T follicular helper cell (primary cell): ENCODE measurements around the gene HCN4.

Experiments
- DNase-seq: peaks from one replicate; pipeline ENCODE4 v3.0.0-alpha.2; 2020; ENCODE audit warnings: low read depth

The HCN4 gene

DNA sequence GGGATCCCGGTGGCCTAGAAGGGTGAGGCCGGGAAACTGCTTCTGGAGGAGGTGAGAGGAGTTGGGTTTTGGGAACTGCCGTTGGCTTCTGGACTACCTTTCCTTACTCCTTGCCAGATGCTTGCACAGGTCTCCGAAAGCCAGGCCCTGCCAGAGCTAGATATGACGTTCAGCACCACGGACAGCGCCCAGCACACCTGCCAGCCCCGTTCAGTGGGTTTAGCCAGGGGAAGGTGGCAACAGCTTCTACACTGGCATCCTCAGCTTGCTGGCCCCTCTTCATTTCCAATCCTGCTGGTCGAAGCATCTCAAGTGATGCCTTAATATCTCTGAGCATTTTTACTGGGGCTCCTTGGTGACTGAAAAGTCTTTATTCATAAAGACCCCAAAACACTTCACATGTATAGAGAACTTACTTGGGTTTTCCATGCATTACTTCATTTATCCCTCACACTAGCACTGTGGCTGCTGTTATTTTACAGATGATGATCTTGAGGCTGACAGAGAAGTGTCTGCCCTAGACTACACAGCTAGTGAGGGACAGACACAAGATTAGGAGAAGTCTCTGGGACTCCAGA lies 21.9 kb downstream of the HCN4 start:
- DNase-seq: peak; percentile 40

DNA sequence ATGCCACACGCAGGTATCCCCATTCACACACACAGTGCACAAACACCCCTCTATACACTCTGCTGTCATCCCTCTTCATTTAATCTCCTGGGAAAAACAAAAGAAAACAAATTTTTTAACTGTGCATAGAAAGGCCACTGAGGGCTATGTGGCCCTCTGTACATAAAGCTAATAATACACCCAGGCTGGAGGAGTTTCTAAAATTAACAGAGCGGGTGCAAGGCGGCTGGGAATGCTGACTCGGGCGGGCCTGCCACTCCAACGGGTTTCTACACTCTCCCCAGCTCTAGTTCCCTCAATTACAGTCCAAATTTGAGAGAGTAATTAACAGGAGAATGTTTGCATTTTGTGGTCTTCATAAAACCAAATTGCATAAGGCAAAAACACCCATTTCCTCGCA lies 23.1 kb downstream of the HCN4 start:
- DNase-seq: no peak

DNA sequence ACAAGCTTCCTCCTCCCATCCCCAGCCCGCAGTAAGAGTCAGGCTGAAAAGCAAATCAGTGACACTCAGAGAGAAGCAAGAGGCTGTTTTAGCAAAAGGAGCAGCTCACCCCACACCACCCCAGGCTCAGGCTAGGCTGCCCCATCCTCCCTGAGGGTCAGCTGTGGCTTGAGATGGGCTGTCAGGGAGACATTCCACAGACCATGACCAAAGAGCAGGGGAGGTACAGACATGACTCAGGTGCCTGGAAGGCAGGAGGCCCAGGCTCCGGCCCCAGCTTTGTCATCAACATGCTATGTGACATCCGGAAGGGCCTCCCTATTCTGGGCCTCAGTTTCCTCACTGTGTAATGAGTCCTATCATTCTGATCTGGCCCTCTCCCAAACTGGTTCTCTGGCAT lies 24.7 kb downstream of the HCN4 start:
- no peak for DNase-seq

GRCh38 chr15:73341886-73342600 lies 26.7 kb downstream of the HCN4 start:
- no peak for DNase-seq

GRCh38 chr15:73340502-73341192 lies 28.1 kb downstream of the HCN4 start:
- DNase-seq: no peak

GRCh38 chr15:73338606-73339374 lies 30.0 kb downstream of the HCN4 start:
- no peak for DNase-seq

- no peak for DNase-seq
These were observed 30.7 kb downstream of the HCN4 start for GRCh38 chr15:73338058-73338457.

DNA sequence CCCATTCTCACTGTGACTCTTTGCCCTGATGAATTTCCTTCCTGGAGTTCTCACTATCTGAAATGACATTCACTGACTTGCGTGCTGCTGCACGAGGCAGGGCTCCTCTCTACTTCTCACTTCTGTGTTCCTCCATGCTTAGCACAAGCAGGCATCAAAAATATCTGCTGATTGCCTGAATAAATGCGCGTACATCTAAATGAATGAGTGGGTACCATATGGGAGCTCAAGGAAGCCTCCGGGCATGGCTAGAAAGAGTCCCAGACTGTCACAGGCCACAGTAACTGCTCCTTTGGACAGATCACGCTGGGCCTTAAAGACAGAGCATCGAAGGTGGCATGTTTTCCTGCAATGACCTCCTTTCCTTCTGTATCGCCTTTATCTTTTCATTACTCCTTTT lies 31.6 kb downstream of the HCN4 start:
- DNase-seq: no peak

DNA sequence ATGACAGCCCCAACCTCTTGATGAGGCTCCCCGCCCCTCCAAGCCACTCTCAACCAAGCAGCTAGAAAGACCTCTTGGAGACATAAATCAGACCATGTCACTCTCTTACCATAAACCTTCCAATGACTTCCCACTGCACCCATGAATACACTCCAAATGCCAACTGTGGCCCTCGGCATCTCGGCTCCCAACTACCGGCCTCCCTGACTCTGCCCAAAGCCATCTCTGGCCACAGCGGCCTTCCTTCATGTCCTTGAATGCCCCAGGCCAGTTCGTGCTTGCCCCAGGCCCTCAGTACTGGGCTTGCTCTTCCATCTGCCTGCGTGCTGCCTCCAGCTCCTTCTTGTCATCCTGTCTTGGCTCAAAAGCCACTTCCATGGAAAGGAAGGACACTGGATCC lies 32.0 kb downstream of the HCN4 start:
- DNase-seq: no peak

GRCh38 chr15:73335471-73335870 lies 33.3 kb downstream of the HCN4 start:
- no peak for DNase-seq

GRCh38 chr15:73335026-73335425 lies 33.7 kb downstream of the HCN4 start:
- DNase-seq: no peak

GRCh38 chr15:73334086-73334485 lies 34.7 kb downstream of the HCN4 start:
- DNase-seq: no peak

- DNase-seq: no peak
These were observed 35.8 kb downstream of the HCN4 start for GRCh38 chr15:73333001-73333400.

DNA sequence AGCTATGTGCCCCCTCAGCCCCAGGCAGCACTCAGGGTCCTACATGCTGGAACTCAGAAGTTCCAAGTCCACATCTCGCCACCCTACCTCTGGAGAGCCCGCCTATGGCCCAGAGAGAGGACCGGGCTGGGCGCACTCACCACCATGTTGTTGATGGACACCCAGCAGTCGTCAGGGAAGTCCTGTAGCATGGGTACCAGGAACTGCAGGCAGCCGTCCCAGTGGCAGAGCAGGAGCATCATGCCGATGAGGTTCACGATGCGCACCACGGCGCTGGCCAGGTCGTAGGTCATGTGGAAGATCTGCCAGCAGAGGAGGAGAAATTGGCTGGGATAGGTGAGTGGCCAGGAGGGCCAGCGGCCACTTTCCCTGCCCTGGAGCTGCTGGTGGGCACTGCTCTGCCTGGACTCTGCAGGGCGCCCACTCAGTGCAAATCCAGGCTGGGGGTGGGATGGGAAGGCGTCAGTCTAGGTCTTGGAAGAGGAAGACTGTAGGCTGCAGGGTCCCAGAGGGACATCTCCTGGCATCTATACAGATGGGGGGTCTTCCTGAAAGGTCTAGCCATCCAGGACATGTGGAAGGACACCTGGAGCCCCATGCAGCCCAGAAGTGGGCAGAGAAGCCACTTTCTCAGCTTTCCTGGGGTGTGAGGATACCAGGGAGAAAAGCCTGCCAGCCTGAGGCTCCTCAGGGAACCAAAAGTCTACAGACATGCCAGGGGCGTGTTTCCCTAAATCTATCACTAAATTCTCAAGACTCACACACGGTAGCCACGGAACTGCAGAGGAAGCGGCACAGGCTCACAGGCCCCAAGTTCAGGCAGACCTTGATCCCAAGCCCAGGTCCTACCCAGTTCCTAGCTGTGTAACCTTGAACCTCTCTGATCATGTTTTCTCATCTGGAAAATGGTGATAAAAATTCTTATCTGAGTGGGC lies 36.5 kb downstream of the HCN4 start:
- DNase-seq: no peak

DNA sequence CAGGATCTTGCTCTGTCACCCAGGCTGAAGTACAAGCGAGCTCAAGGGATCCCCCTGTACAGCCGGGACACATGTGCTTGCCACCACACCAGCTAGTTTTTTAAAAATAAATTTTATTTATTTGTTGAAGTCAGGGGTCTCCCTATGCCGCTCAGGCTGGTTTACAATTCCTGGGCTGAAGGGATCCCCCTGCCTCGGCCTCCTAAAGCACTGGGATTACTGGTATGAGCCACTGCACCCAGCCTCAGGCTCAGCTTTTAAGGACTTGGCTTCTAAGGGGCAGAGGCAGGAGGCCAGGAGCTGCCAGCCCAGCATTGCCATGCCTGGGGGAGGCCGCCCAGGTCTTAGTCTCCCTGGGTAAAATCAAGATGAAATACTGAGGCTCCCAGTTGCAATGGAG lies 37.3 kb downstream of the HCN4 start:
- no peak for DNase-seq

DNA sequence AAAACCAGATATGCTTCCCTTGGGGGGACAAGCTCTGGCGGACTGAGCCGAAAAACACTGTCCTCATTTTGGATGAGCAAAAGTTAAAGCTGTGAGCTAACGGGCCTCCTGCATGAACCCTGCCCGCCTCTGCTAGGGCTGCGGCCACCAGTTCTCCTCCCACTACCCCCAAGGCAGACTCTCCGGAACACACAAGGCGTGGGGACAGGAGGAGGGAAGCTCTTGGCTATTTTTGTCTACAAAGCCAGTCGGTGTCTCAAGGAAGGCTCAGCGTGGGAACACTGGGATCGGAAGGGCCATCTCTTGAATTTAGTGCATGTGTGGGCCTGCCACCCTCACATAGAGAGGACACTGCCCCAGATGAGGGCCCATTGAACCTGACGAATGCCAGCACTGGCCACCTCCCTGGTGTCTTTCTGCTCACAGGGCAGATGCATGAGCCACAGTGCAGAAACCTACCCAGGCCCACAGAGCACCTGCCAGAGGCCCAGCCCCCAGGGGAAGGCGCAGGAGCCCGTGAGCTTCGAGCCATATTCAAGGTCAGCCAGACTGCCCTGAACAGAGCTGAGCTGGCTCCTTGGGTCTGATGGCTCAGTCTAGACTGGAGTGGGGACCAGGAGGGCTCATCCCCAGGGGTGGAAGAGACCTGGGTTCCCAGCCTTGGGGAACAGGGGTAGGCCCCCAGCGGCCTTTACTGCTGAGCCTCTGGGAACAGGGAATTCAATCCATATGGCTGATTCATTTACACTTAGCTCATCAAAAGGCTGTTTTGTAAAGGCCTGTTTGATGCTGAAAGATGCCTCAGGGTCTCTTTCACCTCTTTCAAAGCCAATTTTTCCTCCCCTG lies 38.3 kb downstream of the HCN4 start:
- no peak for DNase-seq

GRCh38 chr15:73329501-73330200 lies 39.1 kb downstream of the HCN4 start:
- no peak for DNase-seq

DNA sequence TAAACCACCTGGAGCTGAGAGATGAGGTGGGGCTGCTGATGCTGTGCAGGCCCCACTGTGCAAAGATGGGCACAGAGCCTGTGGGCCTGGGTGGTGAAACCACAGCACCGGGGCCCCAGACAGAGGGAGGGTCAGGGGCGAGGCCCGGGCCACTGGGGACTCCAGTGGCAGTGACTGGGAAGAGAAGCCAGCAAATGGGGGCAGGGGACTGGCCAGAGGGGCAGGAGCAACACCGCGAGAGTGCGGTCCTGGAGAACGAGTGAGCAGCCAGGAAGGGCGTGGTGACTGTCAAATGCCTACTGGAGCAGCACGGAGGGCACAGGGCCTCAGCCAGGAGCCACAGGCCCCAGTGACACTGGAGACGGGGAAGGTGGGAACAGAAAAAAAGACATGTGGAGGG lies 39.8 kb downstream of the HCN4 start:
- DNase-seq: no peak

DNA sequence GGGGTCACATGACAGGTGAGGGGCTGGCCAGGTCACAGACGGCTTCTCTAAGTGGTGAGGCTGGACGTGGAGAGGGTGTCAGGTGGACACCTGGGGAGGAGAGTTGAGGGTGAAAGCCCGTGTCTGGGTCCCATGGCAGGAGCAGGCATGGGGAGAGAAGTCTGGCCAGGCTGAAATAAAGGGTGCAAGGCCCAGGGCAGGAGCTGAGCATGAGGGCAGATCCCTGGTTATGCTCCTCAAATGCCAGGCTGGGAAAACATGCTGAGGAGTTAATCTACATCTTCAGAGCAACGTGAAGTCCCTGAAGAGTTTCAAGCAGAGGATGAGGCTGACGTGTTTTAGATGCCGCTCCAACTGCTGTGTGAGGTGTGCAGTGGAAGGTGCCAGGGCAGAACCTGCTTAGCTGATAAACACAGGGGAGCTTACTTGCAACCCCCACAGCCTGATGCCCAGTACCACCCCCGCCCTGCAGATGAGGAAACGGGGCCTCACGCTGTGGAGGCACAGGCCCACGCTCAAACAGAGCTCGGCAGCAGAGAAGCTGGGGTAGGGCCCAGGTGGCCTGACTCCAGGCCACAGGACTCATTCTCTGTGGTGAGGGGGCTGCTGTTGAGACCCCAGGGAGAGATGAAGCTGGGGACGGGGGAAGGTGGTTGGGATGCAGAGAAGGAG lies 40.5 kb downstream of the HCN4 start:
- no peak for DNase-seq
